Measurements from ENCODE around the gene GLG1.
"Not testable (repeated sequence)": the region's sequence is repeated elsewhere in the genome, so short reads cannot be mapped to it uniquely, and the experiment has no call there.

GRCh38 chr16:74404148-74404933, 202.6 kb downstream of the GLG1 start:
- TF ChIP-seq CTCF, POLR2A (IDR thresholded peaks at IDR 0.05): not testable (repeated sequence)

Data from breast epithelium (tissue), 3 donors.